Astrocyte (in vitro differentiated cells and primary cell): ENCODE data around the gene TRAK2. TPM values are rescaled to one million over a fixed set of nuclear protein-coding genes. Genes with fewer than 3 reads are reported as not detected.
A peak's percentile ranks its signal among the peaks of the same experiment; 100 is the strongest.

ENCODE experiments used
- DNase-seq: peaks from one replicate; pipeline ENCODE4 v3.0.0-alpha.2; 2010; ENCODE audit warnings: low read depth
- FAIRE-seq: peaks from 2 replicates; lab custom pipeline; 2011; peaks lifted over from hg19 to GRCh38; lab: Jason Lieb, UNC
- H2AFZ ChIP-seq: 2 replicates; pipeline ENCODE4 v1.6.0; 2012; ENCODE audit warnings: low read depth, low read length, inconsistent platforms
- H3K27ac ChIP-seq: 2 replicates; pipeline ENCODE4 v1.5.1; 2011; ENCODE audit warnings: low read depth, low read length, inconsistent platforms
- H3K27me3 ChIP-seq: 2 replicates; pipeline ENCODE4 v1.6.0; 2011; ENCODE audit warnings: low read length, inconsistent platforms; ENCODE audit not compliant: insufficient read depth
- H3K36me3 ChIP-seq: 2 replicates; pipeline ENCODE4 v1.5.1; 2011; ENCODE audit warnings: low read length, inconsistent platforms; ENCODE audit not compliant: insufficient read depth
- H3K4me1 ChIP-seq: 2 replicates; pipeline ENCODE4 v1.5.1; 2011; ENCODE audit warnings: low read length, inconsistent platforms; ENCODE audit not compliant: insufficient read depth
- H3K4me2 ChIP-seq: 2 replicates; pipeline ENCODE4 v1.6.0; 2012; ENCODE audit warnings: low read length, inconsistent platforms
- H3K4me3 ChIP-seq: 2 replicates; pipeline ENCODE4 v1.5.1; 2011; ENCODE audit warnings: low read depth, mild to moderate bottlenecking, low read length, inconsistent platforms; ENCODE audit not compliant: insufficient read depth
- H3K79me2 ChIP-seq: 2 replicates; pipeline ENCODE4 v1.6.0; 2012; ENCODE audit warnings: mild to moderate bottlenecking, low read length, inconsistent platforms; ENCODE audit not compliant: insufficient read depth
- H3K9ac ChIP-seq: 2 replicates; pipeline ENCODE4 v1.6.0; 2012; ENCODE audit warnings: mild to moderate bottlenecking, low read length, inconsistent platforms
- H3K9me3 ChIP-seq: 2 replicates; pipeline ENCODE4 v1.5.1; 2012; ENCODE audit warnings: low read depth, mild to moderate bottlenecking, low read length, inconsistent platforms; ENCODE audit not compliant: insufficient read depth
- H4K20me1 ChIP-seq: 2 replicates; pipeline ENCODE4 v1.6.0; 2012; ENCODE audit warnings: low read length, inconsistent platforms; ENCODE audit not compliant: insufficient read depth
- H3K27ac Mint-ChIP-seq: one replicate; pipeline ENCODE4 v1.8.0; 2021; ENCODE audit warnings: mild to moderate bottlenecking, mixed read lengths; ENCODE audit not compliant: unreplicated experiment
- H3K27me3 Mint-ChIP-seq: one replicate; pipeline ENCODE4 v1.8.0; 2021; ENCODE audit warnings: low read depth, mixed read lengths; ENCODE audit not compliant: unreplicated experiment
- H3K36me3 Mint-ChIP-seq: one replicate; pipeline ENCODE4 v1.8.0; 2021; ENCODE audit warnings: low read depth, mixed read lengths; ENCODE audit not compliant: unreplicated experiment
- H3K4me1 Mint-ChIP-seq: one replicate; pipeline ENCODE4 v1.8.0; 2021; ENCODE audit warnings: low read depth, mixed read lengths; ENCODE audit not compliant: unreplicated experiment
- H3K4me3 Mint-ChIP-seq: one replicate; pipeline ENCODE4 v1.8.0; 2021; ENCODE audit warnings: mild to moderate bottlenecking, moderate library complexity, mixed read lengths; ENCODE audit not compliant: unreplicated experiment
- H3K9me3 Mint-ChIP-seq: one replicate; pipeline ENCODE4 v1.8.0; 2021; ENCODE audit warnings: mild to moderate bottlenecking, mixed read lengths; ENCODE audit not compliant: unreplicated experiment
- EZH2 ChIP-seq: IDR thresholded peaks from 2 replicates; pipeline ENCODE4 v1.6.1; 2012; ENCODE audit warnings: mild to moderate bottlenecking, low read length, inconsistent platforms; ENCODE audit not compliant: insufficient read depth
- total RNA-seq: library from RNA; stranded (reverse); gene quantifications from 2 replicates; pipeline ENCODE4 v1.2.1, GENCODE V29; 2021
- TF ChIP-seq, protein P1 (sequence below): IDR thresholded peaks from 2 replicates; pipeline ENCODE4 v1.5.1; 2011; ENCODE audit warnings: low read depth, mild to moderate bottlenecking, inconsistent platforms, low read length, moderate library complexity; ENCODE audit not compliant: insufficient read depth

Gene TRAK2
- total RNA-seq, 1 donor from 2014 or later, result 39.1 TPM

DNA sequence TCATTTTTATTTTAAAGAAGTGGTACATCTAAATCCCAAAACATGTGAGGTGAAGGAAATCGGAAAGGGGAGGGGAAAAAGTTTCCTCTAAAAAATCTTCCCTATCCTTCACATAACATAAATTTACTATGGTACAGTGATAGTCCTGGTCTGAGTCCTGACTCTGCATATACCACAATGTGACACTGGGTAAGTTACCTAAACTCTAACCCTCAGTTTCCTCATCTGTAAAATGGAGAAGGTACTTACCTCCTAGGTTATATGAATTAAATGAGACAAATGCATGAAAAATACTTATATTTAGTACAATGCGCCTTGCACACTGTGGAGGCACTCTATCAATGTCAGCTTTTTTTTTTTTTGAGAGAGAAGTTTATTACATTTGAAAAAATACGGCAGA, 42.3 kb downstream of the TRAK2 start:
- Histone ChIP-seq H3K79me2 (peaks cover 28% of the 10 kb centered on the region), H3K36me3 (peaks cover 8% of the 10 kb centered on the region)
- H3K4me1 Mint-ChIP-seq, result peaks cover 18% of the 10 kb centered on the region

GRCh38 chr2:201407265-201407664, 44.0 kb downstream of the TRAK2 start:
- DNase-seq (no peak), FAIRE-seq (no peak)
- Mint-ChIP-seq H3K27ac (peak overlapping the region; percentile 7), H3K4me3 (peak overlapping the region; percentile 82), H3K4me1 (peaks cover 31% of the 10 kb centered on the region), H3K9me3 (peaks cover 3% of the 10 kb centered on the region), H3K36me3 (peaks cover 10% of the 10 kb centered on the region), H3K27me3 (no peaks in the 10 kb centered on the region)
- no peak for TF ChIP-seq EZH2
- TF ChIP-seq, protein P1, sequence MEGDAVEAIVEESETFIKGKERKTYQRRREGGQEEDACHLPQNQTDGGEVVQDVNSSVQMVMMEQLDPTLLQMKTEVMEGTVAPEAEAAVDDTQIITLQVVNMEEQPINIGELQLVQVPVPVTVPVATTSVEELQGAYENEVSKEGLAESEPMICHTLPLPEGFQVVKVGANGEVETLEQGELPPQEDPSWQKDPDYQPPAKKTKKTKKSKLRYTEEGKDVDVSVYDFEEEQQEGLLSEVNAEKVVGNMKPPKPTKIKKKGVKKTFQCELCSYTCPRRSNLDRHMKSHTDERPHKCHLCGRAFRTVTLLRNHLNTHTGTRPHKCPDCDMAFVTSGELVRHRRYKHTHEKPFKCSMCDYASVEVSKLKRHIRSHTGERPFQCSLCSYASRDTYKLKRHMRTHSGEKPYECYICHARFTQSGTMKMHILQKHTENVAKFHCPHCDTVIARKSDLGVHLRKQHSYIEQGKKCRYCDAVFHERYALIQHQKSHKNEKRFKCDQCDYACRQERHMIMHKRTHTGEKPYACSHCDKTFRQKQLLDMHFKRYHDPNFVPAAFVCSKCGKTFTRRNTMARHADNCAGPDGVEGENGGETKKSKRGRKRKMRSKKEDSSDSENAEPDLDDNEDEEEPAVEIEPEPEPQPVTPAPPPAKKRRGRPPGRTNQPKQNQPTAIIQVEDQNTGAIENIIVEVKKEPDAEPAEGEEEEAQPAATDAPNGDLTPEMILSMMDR, result no peak
- no peak overlapping the region for H2AFZ ChIP-seq
- peaks cover 5% of the 10 kb centered on the region for H4K20me1 ChIP-seq
- H3K4me1 ChIP-seq, result peaks cover 9% of the 10 kb centered on the region
- no peak overlapping the region for H3K4me3 ChIP-seq
- H3K9me3 ChIP-seq, result no peaks in the 10 kb centered on the region
- H3K79me2 ChIP-seq, result peaks cover 12% of the 10 kb centered on the region
- no peak overlapping the region for H3K9ac ChIP-seq
- no peak overlapping the region for H3K4me2 ChIP-seq
- H3K27me3 ChIP-seq, result no peaks in the 10 kb centered on the region
- peaks cover 8% of the 10 kb centered on the region for H3K36me3 ChIP-seq
- no peak overlapping the region for H3K27ac ChIP-seq

More for the DNA sequence above, 42.3 kb downstream of the TRAK2 start:
- H4K20me1 ChIP-seq, result peaks cover 15% of the 10 kb centered on the region
- FAIRE-seq, result peak; percentile 17
- Mint-ChIP-seq H3K36me3 (peaks cover 10% of the 10 kb centered on the region), H3K4me3 (no peak overlapping the region), H3K27ac (no peak overlapping the region), H3K9me3 (peaks cover 3% of the 10 kb centered on the region), H3K27me3 (no peaks in the 10 kb centered on the region)
- DNase-seq, result no peak
- H3K4me2 ChIP-seq, result no peak overlapping the region
- no peak overlapping the region for H3K27ac ChIP-seq
- no peaks in the 10 kb centered on the region for H3K27me3 ChIP-seq
- peaks cover 7% of the 10 kb centered on the region for H3K4me1 ChIP-seq
- no peak overlapping the region for H3K4me3 ChIP-seq
- no peaks in the 10 kb centered on the region for H3K9me3 ChIP-seq
- TF ChIP-seq, protein P1, result no peak
- no peak for TF ChIP-seq EZH2
- no peak overlapping the region for H3K9ac ChIP-seq
- no peak overlapping the region for H2AFZ ChIP-seq

DNA sequence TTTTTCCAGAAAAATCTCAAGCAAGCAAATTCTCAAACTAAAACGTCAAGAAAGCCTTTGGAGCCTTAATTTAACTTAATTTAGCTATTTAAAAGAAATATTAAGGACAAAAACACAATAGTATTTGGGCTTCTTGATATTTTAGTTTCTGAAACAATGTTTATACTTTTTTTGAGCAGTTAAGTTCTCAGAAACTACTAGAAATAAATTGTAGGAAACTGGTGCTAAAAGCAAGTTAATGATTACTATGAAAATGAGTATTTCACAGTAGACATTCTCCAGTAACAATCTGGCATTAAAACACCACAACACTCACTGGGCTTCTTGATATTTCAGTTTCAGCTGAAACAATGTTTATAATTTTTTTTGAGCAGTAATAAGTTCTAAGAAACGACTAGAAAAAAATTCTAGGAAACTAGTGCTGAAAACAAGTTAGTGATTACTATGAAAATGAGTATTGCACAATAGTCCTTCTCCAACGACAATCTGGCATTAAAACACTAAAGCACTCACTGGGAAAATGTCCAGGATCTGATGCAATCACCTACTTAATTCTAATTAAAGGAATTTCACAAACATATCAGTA, 45.1 kb downstream of the TRAK2 start:
- H3K27ac Mint-ChIP-seq, result peak overlapping the region; percentile 89
- Histone ChIP-seq H3K4me3 (no peak overlapping the region), H3K79me2 (peaks cover 11% of the 10 kb centered on the region), H3K27ac (no peak overlapping the region), H2AFZ (no peak overlapping the region), H3K9ac (no peak overlapping the region), H3K9me3 (no peaks in the 10 kb centered on the region), H3K4me2 (no peak overlapping the region), H4K20me1 (peaks cover 5% of the 10 kb centered on the region), H3K27me3 (no peaks in the 10 kb centered on the region), H3K4me1 (peaks cover 9% of the 10 kb centered on the region), H3K36me3 (peaks cover 8% of the 10 kb centered on the region)
- no peaks in the 10 kb centered on the region for H3K9me3 Mint-ChIP-seq
- peak overlapping the region; percentile 82 for H3K4me3 Mint-ChIP-seq
- peaks cover 30% of the 10 kb centered on the region for H3K4me1 Mint-ChIP-seq
- H3K27me3 Mint-ChIP-seq, result no peaks in the 10 kb centered on the region
- peak; percentile 34 for FAIRE-seq
- peak; percentile 71 for DNase-seq
- TF ChIP-seq EZH2, result no peak
- TF ChIP-seq, protein P1, result no peak
- peaks cover 8% of the 10 kb centered on the region for H3K36me3 Mint-ChIP-seq
